Endothelial cell (in vitro differentiated cells): ENCODE data around the gene CLMP. TPM values are rescaled to one million over a fixed set of nuclear protein-coding genes. Genes with fewer than 3 reads are reported as not detected.

ENCODE experiments used
- DNase-seq: peaks from one replicate; pipeline ENCODE4 v3.0.0; 2021; ENCODE audit warnings: low spot score
- H3K27ac Mint-ChIP-seq: one replicate; pipeline ENCODE4 v1.8.0; 2021; ENCODE audit warnings: mixed read lengths, inconsistent platforms; ENCODE audit not compliant: unreplicated experiment
- H3K27me3 Mint-ChIP-seq: one replicate; pipeline ENCODE4 v1.8.0; 2021; ENCODE audit warnings: mild to moderate bottlenecking, moderate library complexity, mixed read lengths, inconsistent platforms; ENCODE audit not compliant: unreplicated experiment
- H3K36me3 Mint-ChIP-seq: one replicate; pipeline ENCODE4 v1.8.0; 2021; ENCODE audit warnings: mild to moderate bottlenecking, low read depth, mixed read lengths, inconsistent platforms; ENCODE audit not compliant: unreplicated experiment
- H3K4me1 Mint-ChIP-seq: one replicate; pipeline ENCODE4 v1.8.0; 2021; ENCODE audit warnings: mild to moderate bottlenecking, mixed read lengths, inconsistent platforms; ENCODE audit not compliant: unreplicated experiment
- H3K4me3 Mint-ChIP-seq: one replicate; pipeline ENCODE4 v1.8.0; 2021; ENCODE audit warnings: mild to moderate bottlenecking, mixed read lengths, inconsistent platforms; ENCODE audit not compliant: unreplicated experiment
- H3K9me3 Mint-ChIP-seq: one replicate; pipeline ENCODE4 v1.8.0; 2021; ENCODE audit warnings: mixed read lengths, inconsistent platforms; ENCODE audit not compliant: unreplicated experiment
- total RNA-seq: library from RNA; stranded (reverse); fragmentation: NEBNext Ultra II Directional; extraction: Animal tissue kit (Norgen Biotek cat#: 25700); gene quantifications from one replicate; pipeline ENCODE4 v1.2.1, GENCODE V29; 2021; ENCODE audit not compliant: unreplicated experiment
- TF ChIP-seq, protein P1 (sequence below): fragments of 200-600 bp; sonication (generic); IDR thresholded peaks from one replicate; pipeline ENCODE4 v1.5.0; 2021; ENCODE audit warnings: antibody characterized with exemption; ENCODE audit not compliant: unreplicated experiment

Gene CLMP
- total RNA-seq, 1 donor from 2014 or later: 5.5 TPM

GRCh38 chr11:123196060-123196714, 1.1 kb upstream of the CLMP start:
- Mint-ChIP-seq H3K4me3 (no peak overlapping the region), H3K4me1 (peaks cover 13% of the 10 kb centered on the region), H3K27ac (no peak overlapping the region), H3K36me3 (peaks cover 4% of the 10 kb centered on the region), H3K9me3 (no peaks in the 10 kb centered on the region), H3K27me3 (peaks cover 10% of the 10 kb centered on the region)
- TF ChIP-seq, protein P1, sequence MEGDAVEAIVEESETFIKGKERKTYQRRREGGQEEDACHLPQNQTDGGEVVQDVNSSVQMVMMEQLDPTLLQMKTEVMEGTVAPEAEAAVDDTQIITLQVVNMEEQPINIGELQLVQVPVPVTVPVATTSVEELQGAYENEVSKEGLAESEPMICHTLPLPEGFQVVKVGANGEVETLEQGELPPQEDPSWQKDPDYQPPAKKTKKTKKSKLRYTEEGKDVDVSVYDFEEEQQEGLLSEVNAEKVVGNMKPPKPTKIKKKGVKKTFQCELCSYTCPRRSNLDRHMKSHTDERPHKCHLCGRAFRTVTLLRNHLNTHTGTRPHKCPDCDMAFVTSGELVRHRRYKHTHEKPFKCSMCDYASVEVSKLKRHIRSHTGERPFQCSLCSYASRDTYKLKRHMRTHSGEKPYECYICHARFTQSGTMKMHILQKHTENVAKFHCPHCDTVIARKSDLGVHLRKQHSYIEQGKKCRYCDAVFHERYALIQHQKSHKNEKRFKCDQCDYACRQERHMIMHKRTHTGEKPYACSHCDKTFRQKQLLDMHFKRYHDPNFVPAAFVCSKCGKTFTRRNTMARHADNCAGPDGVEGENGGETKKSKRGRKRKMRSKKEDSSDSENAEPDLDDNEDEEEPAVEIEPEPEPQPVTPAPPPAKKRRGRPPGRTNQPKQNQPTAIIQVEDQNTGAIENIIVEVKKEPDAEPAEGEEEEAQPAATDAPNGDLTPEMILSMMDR: no peak
- peak; percentile 31 for DNase-seq

GRCh38 chr11:123194337-123195187, 486 bp downstream of the CLMP start:
- TF ChIP-seq, protein P1: no peak
- H3K4me3 Mint-ChIP-seq: peak overlapping the region; percentile 84
- H3K9me3 Mint-ChIP-seq: no peaks in the 10 kb centered on the region
- peaks cover 13% of the 10 kb centered on the region for H3K4me1 Mint-ChIP-seq
- peaks cover 10% of the 10 kb centered on the region for H3K27me3 Mint-ChIP-seq
- H3K36me3 Mint-ChIP-seq: peaks cover 4% of the 10 kb centered on the region
- DNase-seq: peak; percentile 40
- H3K27ac Mint-ChIP-seq: no peak overlapping the region

GRCh38 chr11:123193742-123194141, 1.3 kb downstream of the CLMP start:
- Mint-ChIP-seq H3K27me3 (peaks cover 10% of the 10 kb centered on the region), H3K36me3 (peaks cover 4% of the 10 kb centered on the region), H3K4me1 (peaks cover 13% of the 10 kb centered on the region), H3K27ac (no peak overlapping the region), H3K9me3 (no peaks in the 10 kb centered on the region), H3K4me3 (no peak overlapping the region)
- DNase-seq: no peak
- TF ChIP-seq, protein P1: no peak

DNA sequence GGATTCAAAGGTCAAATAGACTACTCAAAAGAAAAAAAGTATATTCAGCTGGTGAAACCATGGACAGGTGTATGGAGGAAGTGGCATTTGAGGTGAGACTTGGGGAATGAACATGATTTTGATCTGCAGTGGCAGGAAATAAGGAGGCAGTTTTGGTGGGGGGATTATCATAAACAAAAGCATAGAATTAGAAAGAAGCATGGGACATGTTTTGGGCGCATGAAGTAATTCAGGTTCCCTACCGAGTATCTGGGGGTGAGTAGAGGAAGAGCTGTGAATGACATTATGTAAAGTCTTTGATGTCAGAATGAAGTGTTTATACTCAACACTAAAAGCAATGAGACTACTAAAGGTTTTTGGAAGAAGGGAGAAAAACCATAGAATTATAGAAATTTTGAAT, 3.1 kb downstream of the CLMP start:
- no peaks in the 10 kb centered on the region for H3K9me3 Mint-ChIP-seq
- H3K4me1 Mint-ChIP-seq: peaks cover 24% of the 10 kb centered on the region
- no peak overlapping the region for H3K27ac Mint-ChIP-seq
- DNase-seq: no peak
- peaks cover 4% of the 10 kb centered on the region for H3K36me3 Mint-ChIP-seq
- H3K4me3 Mint-ChIP-seq: no peak overlapping the region
- TF ChIP-seq, protein P1: no peak
- H3K27me3 Mint-ChIP-seq: peaks cover 9% of the 10 kb centered on the region

DNA sequence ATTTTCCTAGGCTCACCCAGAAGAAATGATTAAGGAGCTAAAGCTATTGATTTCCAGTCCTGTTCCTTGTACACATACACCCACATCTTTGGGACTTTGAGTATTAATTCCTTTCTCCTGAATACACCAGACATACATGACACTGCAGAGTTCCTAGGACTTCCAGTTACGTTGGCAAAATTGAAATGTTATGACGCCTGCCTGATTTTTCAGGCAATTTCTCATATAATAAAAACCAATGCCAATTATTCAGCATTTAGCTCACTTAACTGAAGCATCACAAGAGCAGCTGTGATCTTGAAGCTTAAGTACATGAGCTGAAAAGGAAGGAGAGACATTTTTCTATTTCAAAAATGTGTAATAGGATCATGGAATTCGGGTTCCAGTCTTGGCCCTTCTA, 4.5 kb downstream of the CLMP start:
- Mint-ChIP-seq H3K36me3 (peaks cover 4% of the 10 kb centered on the region), H3K27me3 (peaks cover 9% of the 10 kb centered on the region), H3K9me3 (no peaks in the 10 kb centered on the region), H3K4me1 (peaks cover 23% of the 10 kb centered on the region), H3K4me3 (no peak overlapping the region), H3K27ac (no peak overlapping the region)
- TF ChIP-seq, protein P1: no peak
- DNase-seq: no peak
